Measurements from ENCODE around the gene PLPP6. TPM values are rescaled to one million over a fixed set of nuclear protein-coding genes. Genes with fewer than 3 reads are reported as not detected.

The PLPP6 gene
- total RNA-seq, 1 experiment from 2014 or later, result 30.9 TPM

- TF ChIP-seq EZH2 (IDR thresholded peaks at IDR 0.05; ENCODE audit: borderline replicate concordance, low read depth, low read length, poor library complexity, severe bottlenecking) (no peak), CTCF (conservative IDR thresholded peaks at IDR 0.05; ENCODE audit: low read depth, low read length) (no peak)
- ChIA-PET CTCF (no interaction called here), POLR2A (ENCODE audit: low non-redundant PET) (no interaction called here)
- DNase-seq (ENCODE audit: low spot score), result no peak
- Histone ChIP-seq H3K27ac (ENCODE audit: low read depth, low read length, poor library complexity, severe bottlenecking) (no peak overlapping the region), H3K27me3 (replicated peaks; ENCODE audit: insufficient read depth, low read depth, low read length, poor library complexity) (no peaks in the 10 kb centered on the region), H3K4me1 (ENCODE audit: insufficient read depth, low read length, poor library complexity, severe bottlenecking) (peaks cover 12% of the 10 kb centered on the region), H3K9me3 (ENCODE audit: low read depth, low read length, poor library complexity, severe bottlenecking) (no peaks in the 10 kb centered on the region), H3K36me3 (ENCODE audit: insufficient read depth, low read length, poor library complexity, severe bottlenecking) (no peaks in the 10 kb centered on the region), H3K4me3 (ENCODE audit: low read depth, low read length, poor library complexity, severe bottlenecking) (no peak overlapping the region)
- intact Hi-C loops (cut with micrococcal nuclease; ENCODE audit: unreplicated experiment), result no loop called here
- no TSS peak for BruUV-seq (replicated peaks)
Measured at GRCh38 chr9:4674783-4675182, 12.7 kb downstream of the PLPP6 start.

DNA sequence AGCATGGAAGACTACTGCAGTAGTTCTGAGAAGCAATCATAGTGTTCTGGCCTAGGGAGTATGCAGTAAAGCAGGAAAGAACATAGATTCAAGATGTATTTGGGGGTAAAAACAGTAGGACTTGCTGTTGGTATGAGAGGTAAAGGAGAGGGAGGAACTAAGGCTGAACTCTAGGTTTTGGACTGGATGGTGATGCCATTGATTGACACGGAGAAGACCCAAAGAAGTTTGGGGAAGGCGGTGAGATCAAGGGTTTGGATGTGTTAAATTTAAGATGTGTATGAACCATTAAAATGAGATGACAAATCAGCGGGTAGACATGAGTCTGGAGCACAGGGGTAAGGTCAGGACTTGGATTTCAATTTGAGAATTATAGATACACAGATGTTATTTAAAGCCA is 15.3 kb downstream of the PLPP6 start:
- TF ChIP-seq EZH2 (IDR thresholded peaks at IDR 0.05; ENCODE audit: borderline replicate concordance, low read depth, low read length, poor library complexity, severe bottlenecking), result no peak
- no peak for DNase-seq (ENCODE audit: low spot score)
- Histone ChIP-seq H3K9me3 (ENCODE audit: low read depth, low read length, poor library complexity, severe bottlenecking) (no peaks in the 10 kb centered on the region), H3K4me1 (ENCODE audit: insufficient read depth, low read length, poor library complexity, severe bottlenecking) (peaks cover 12% of the 10 kb centered on the region), H3K4me3 (ENCODE audit: low read depth, low read length, poor library complexity, severe bottlenecking) (no peak overlapping the region), H3K36me3 (ENCODE audit: insufficient read depth, low read length, poor library complexity, severe bottlenecking) (no peaks in the 10 kb centered on the region), H3K27ac (ENCODE audit: low read depth, low read length, poor library complexity, severe bottlenecking) (peak overlapping the region; percentile 98), H3K27me3 (replicated peaks; ENCODE audit: insufficient read depth, low read depth, low read length, poor library complexity) (no peaks in the 10 kb centered on the region)
- ChIA-PET POLR2A (ENCODE audit: low non-redundant PET) (interaction anchor here (0.6 kb wide), 1 partner anchor 21 kb away, joined by 17 read pairs; no protein-coding TSS in a partner anchor), CTCF (interaction anchor here (0.7 kb wide), 1 partner anchor 65 kb away, joined by 6 read pairs; no protein-coding TSS in a partner anchor)
- intact Hi-C loops (cut with micrococcal nuclease; ENCODE audit: unreplicated experiment), result no loop called here
- no TSS peak for BruUV-seq (replicated peaks)

DNA sequence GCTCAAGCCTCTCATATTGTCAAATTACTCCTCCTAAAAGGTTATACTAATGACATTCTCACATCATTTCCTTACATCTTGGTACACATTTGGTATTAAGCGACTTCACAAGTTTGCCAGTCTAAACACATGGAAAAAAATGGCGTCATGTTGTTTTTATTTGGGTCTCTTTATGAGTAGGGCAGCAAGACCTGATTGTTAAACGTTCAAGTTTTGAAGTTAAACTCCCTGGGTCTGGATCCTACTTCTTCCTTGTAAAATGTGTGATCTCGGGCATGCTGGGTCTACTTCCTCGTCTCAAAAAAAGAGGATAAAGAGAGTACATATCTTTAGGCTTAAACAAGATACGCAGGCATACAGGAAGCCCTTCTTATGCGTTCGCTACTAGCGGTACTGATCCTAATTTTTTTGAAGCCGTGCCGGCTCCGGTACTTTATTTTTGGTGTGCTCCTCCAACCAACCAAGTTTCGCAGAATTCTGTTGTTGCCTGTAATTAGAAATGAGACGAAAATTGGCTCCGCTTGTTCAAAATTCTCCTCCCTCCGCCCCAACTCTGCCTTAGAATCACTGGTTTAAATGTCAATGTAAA is 16.7 kb downstream of the PLPP6 start:
- Histone ChIP-seq H3K9me3 (ENCODE audit: low read depth, low read length, poor library complexity, severe bottlenecking) (no peaks in the 10 kb centered on the region), H3K36me3 (ENCODE audit: insufficient read depth, low read length, poor library complexity, severe bottlenecking) (no peaks in the 10 kb centered on the region), H3K27me3 (replicated peaks; ENCODE audit: insufficient read depth, low read depth, low read length, poor library complexity) (no peaks in the 10 kb centered on the region), H3K4me1 (ENCODE audit: insufficient read depth, low read length, poor library complexity, severe bottlenecking) (peaks cover 20% of the 10 kb centered on the region), H3K4me3 (ENCODE audit: low read depth, low read length, poor library complexity, severe bottlenecking) (peak overlapping the region; percentile 83), H3K27ac (ENCODE audit: low read depth, low read length, poor library complexity, severe bottlenecking) (peak overlapping the region; percentile 98)
- peak; percentile 62 for DNase-seq (ENCODE audit: low spot score)
- ChIA-PET POLR2A (ENCODE audit: low non-redundant PET) (interaction anchor here (1.0 kb wide), 2 partner anchors 13 to 22 kb away, joined by 3 to 10 read pairs; no protein-coding TSS in a partner anchor), CTCF (interaction anchor here (0.7 kb wide), 1 partner anchor 1152 kb away, joined by 5 read pairs; no protein-coding TSS in a partner anchor)
- intact Hi-C loops (cut with micrococcal nuclease; ENCODE audit: unreplicated experiment), result loop anchor here (1.0 kb wide), 1 partner anchor 16 kb away; the partner anchor contains the start of gene PLPP6
- no peak for TF ChIP-seq CTCF (conservative IDR thresholded peaks at IDR 0.05; ENCODE audit: low read depth, low read length)
- TF ChIP-seq EZH2 (IDR thresholded peaks at IDR 0.05; ENCODE audit: borderline replicate concordance, low read depth, low read length, poor library complexity, severe bottlenecking), result no peak
- TSS peak; percentile 97 for BruUV-seq (replicated peaks)
